SK-N-SH (cell line): ENCODE measurements around the gene SLC10A7. TPM values are rescaled to one million over a fixed set of nuclear protein-coding genes. Genes with fewer than 3 reads are reported as not detected.

ENCODE experiments used
- CTCF ChIA-PET: fragments of 300-600, 350-600 bp; formaldehyde crosslinking; extraction: SDS; loops from one replicate; lab custom pipeline; 2021; lab: Yijun Ruan, JAX
- POLR2A ChIA-PET: fragments of 350-600 bp; sonication (Branson Sonifier 250); formaldehyde crosslinking; extraction: SDS; loops from one replicate; lab custom pipeline; 2020; ENCODE audit warnings: antibody characterized with exemption, inconsistent platforms; lab: Yijun Ruan, JAX
- DNase-seq: peaks from one replicate; pipeline ENCODE4 v3.0.0; 2012
- H2AFZ ChIP-seq: fragments of 200-600 bp; sonication (generic); 2 replicates; pipeline ENCODE4 v1.8.1; 2016; ENCODE audit warnings: antibody characterized with exemption, mild to moderate bottlenecking, low read depth
- H3F3A ChIP-seq: fragments of 200-600 bp; sonication (generic); replicated peaks from 2 replicates; pipeline ENCODE3; 2016; ENCODE audit warnings: antibody characterized with exemption, mild to moderate bottlenecking; ENCODE audit not compliant: insufficient read depth
- H3K27ac ChIP-seq, 2 experiments: fragments of 200-500 bp in 1 of 2; fragments of 200-600 bp in 1 of 2; sonication (Bioruptor generic) in 1 of 2; sonication (generic), shearing (Covaris generic) in 1 of 2; 2 replicates each; pipeline versions ENCODE4 v1.5.1 to v1.6.1; 2014 to 2016; ENCODE audit warnings: low read depth in 2 of 2, inconsistent platforms in 1 of 2, low read length in 1 of 2, mild to moderate bottlenecking in 1 of 2, mixed read lengths in 1 of 2
- H3K27me3 ChIP-seq: fragments of 200-600 bp; sonication (generic), shearing (Covaris generic); 2 replicates; pipeline ENCODE4 v1.6.1; 2016; ENCODE audit warnings: mixed run types; ENCODE audit not compliant: insufficient read depth
- H3K36me3 ChIP-seq, 2 experiments: fragments of 200-500 bp in 1 of 2; fragments of 200-600 bp in 1 of 2; sonication (Bioruptor generic) in 1 of 2; sonication (generic) in 1 of 2; replicated peaks in 1 of 2; 2 replicates each; pipeline versions ENCODE3 to v1.5.1; 2014 to 2016; ENCODE audit warnings: low read length in 1 of 2, mild to moderate bottlenecking in 1 of 2; ENCODE audit not compliant: insufficient read depth in 2 of 2, control insufficient read depth in 1 of 2
- H3K4me1 ChIP-seq, 2 experiments: fragments of 200-500 bp in 1 of 2; fragments of 200-600 bp in 1 of 2; sonication (Bioruptor generic) in 1 of 2; sonication (generic), shearing (Covaris generic) in 1 of 2; 2 replicates each; pipeline versions ENCODE4 v1.5.1 to v1.6.1; 2014 to 2016; ENCODE audit warnings: low read depth in 1 of 2, low read length in 1 of 2, mixed run types in 1 of 2; ENCODE audit not compliant: insufficient read depth in 2 of 2, control insufficient read depth in 1 of 2
- H3K4me2 ChIP-seq: fragments of 200-600 bp; sonication (generic), shearing (Covaris generic); 2 replicates; pipeline ENCODE4 v1.6.1; 2017; ENCODE audit warnings: mixed run types
- H3K4me3 ChIP-seq, 2 experiments: fragments of 200-500 bp in 1 of 2; fragments of 200-600 bp in 1 of 2; sonication (Bioruptor generic) in 1 of 2; sonication (generic), shearing (Covaris generic) in 1 of 2; 2 replicates each; pipeline versions ENCODE4 v1.5.1 to v1.8.1; 2014 to 2016; ENCODE audit warnings: low read depth in 2 of 2, inconsistent platforms in 1 of 2, low read length in 1 of 2, mild to moderate bottlenecking in 1 of 2, mixed read lengths in 1 of 2, moderate library complexity in 1 of 2
- H3K79me2 ChIP-seq: fragments of 200-600 bp; sonication (generic); 2 replicates; pipeline ENCODE4 v1.8.1; 2017; ENCODE audit warnings: mild to moderate bottlenecking; ENCODE audit not compliant: insufficient read depth
- H3K9ac ChIP-seq: fragments of 200-600 bp; sonication (generic); 2 replicates; pipeline ENCODE4 v1.6.1; 2017; ENCODE audit warnings: mixed run types
- H3K9me2 ChIP-seq: fragments of 200-600 bp; sonication (generic); 2 replicates; pipeline ENCODE4 v1.6.1; 2017; ENCODE audit warnings: mixed run types
- H3K9me3 ChIP-seq: fragments of 200-600 bp; sonication (generic); 2 replicates; pipeline ENCODE4 v1.6.1; 2017; ENCODE audit warnings: mixed run types, mild to moderate bottlenecking, moderate library complexity
- H4K20me1 ChIP-seq: fragments of 200-600 bp; sonication (generic); 2 replicates; pipeline ENCODE4 v1.6.1; 2017; ENCODE audit warnings: mild to moderate bottlenecking, mixed run types; ENCODE audit not compliant: insufficient read depth
- CHD2 ChIP-seq: fragments of 150-350 bp; IDR thresholded peaks from 2 replicates; pipeline ENCODE4 v1.6.1; 2018; ENCODE audit warnings: low read length; ENCODE audit not compliant: partially characterized antibody
- EP300 ChIP-seq, 2 experiments: IDR thresholded peaks; 2 replicates each; pipeline versions ENCODE4 v1.4.0 to v1.6.1; 2012; ENCODE audit warnings: borderline replicate concordance in 1 of 2, low read depth in 1 of 2, low read length in 1 of 2
- EZH2phosphoT487 ChIP-seq: fragments of 200-600 bp; sonication (generic); IDR thresholded peaks from 2 replicates; pipeline ENCODE4 v1.6.1; 2017; ENCODE audit warnings: low read depth, mixed run types, mild to moderate bottlenecking, antibody characterized with exemption, moderate library complexity, borderline replicate concordance
- FOXJ3 ChIP-seq: sonication (generic); formaldehyde crosslinking; IDR thresholded peaks from 2 replicates; pipeline ENCODE4 v1.5.1; 2020; ENCODE audit warnings: mild to moderate bottlenecking, missing genetic modification reagents
- GABPA ChIP-seq: IDR thresholded peaks from 2 replicates; pipeline ENCODE4 v1.4.0; 2012; ENCODE audit warnings: low read depth, mild to moderate bottlenecking
- GATA2 ChIP-seq: sonication (generic); formaldehyde crosslinking; IDR thresholded peaks from 2 replicates; pipeline ENCODE4 v1.5.0; 2020; ENCODE audit warnings: mild to moderate bottlenecking, missing genetic modification reagents
- MEF2A ChIP-seq: IDR thresholded peaks from 2 replicates; pipeline ENCODE4 v1.4.0; 2012; ENCODE audit warnings: low read depth, borderline replicate concordance
- MXI1 ChIP-seq: IDR thresholded peaks from 2 replicates; pipeline ENCODE4 v1.6.1; 2012; ENCODE audit warnings: mild to moderate bottlenecking, low read depth, low read length, improper control_type of control experiment
- NFIC ChIP-seq: IDR thresholded peaks from 2 replicates; pipeline ENCODE4 v1.4.0; 2012; ENCODE audit warnings: borderline replicate concordance
- NRF1 ChIP-seq: IDR thresholded peaks from 2 replicates; pipeline ENCODE4 v1.6.1; 2012; ENCODE audit warnings: low read depth, mild to moderate bottlenecking, low read length
- RCOR1 ChIP-seq: fragments of 150-350 bp; IDR thresholded peaks from 2 replicates; pipeline ENCODE4 v1.6.1; 2017; ENCODE audit warnings: antibody characterized with exemption, low read length
- RFX5 ChIP-seq: IDR thresholded peaks from 2 replicates; pipeline ENCODE4 v1.6.1; 2012; ENCODE audit warnings: mild to moderate bottlenecking, improper control_type of control experiment, low read length
- RXRA ChIP-seq: IDR thresholded peaks from 2 replicates; pipeline ENCODE4 v1.4.0; 2012; ENCODE audit warnings: low read depth, mild to moderate bottlenecking, borderline replicate concordance
- SIN3A ChIP-seq: IDR thresholded peaks from 2 replicates; pipeline ENCODE4 v1.6.1; 2012; ENCODE audit warnings: low read depth, mild to moderate bottlenecking, low read length, moderate library complexity, borderline replicate concordance
- TAF1 ChIP-seq: IDR thresholded peaks from 2 replicates; pipeline ENCODE4 v1.6.1; 2012; ENCODE audit warnings: low read depth, mild to moderate bottlenecking, low read length, moderate library complexity, borderline replicate concordance
- TEAD4 ChIP-seq: IDR thresholded peaks from 2 replicates; pipeline ENCODE4 v1.4.0; 2012; ENCODE audit warnings: mild to moderate bottlenecking, borderline replicate concordance; ENCODE audit not compliant: insufficient read depth
- USF1 ChIP-seq: IDR thresholded peaks from 2 replicates; pipeline ENCODE4 v1.4.0; 2012; ENCODE audit warnings: low read depth, borderline replicate concordance
- YY1 ChIP-seq: IDR thresholded peaks from 2 replicates; pipeline ENCODE4 v1.4.0; 2012; ENCODE audit warnings: low read depth, mild to moderate bottlenecking
- whole genome bisulfite sequencing: methylation state at CpG from one replicate; pipeline ENCODE4 v1.1.6; 2017; ENCODE audit warnings: low lambda C conversion rate; 5-methylcytosine and 5-hydroxymethylcytosine counted together
- polyA plus RNA-seq, 3 experiments: library from polyadenylated mRNA; depleted of rRNA; stranded (reverse); fragments of >200 nt; gene quantifications; 2 replicates each; pipeline ENCODE4 v1.2.3, GENCODE V29; 2012
- TF ChIP-seq, protein P1 (sequence below): IDR thresholded peaks from 2 replicates; pipeline ENCODE4; 2012

Gene SLC10A7
- polyA plus RNA-seq, 1 of the 3 experiments (the other 2 are of a cell fraction): 3.3 TPM

- Histone ChIP-seq H3K79me2 (no peaks in the 10 kb centered on the region), H3K4me1 (peaks cover 7 to 30% of the 10 kb centered on the region in 2 experiments; a peak in 2 of 4 replicates), H3K9ac (no peak overlapping the region), H3K27ac (peak overlapping the region in 1 of 2 experiments; percentile 58; a peak in 2 of 4 replicates), H3K9me2 (no peaks in the 10 kb centered on the region), H3K4me2 (no peak overlapping the region), H2AFZ (no peak overlapping the region), H4K20me1 (no peaks in the 10 kb centered on the region), H3K9me3 (no peaks in the 10 kb centered on the region), H3K36me3 (no peaks in the 10 kb centered on the region), H3F3A (peaks cover 12% of the 10 kb centered on the region), H3K27me3 (no peaks in the 10 kb centered on the region), H3K4me3 (no peak overlapping the region)
- POLR2A ChIA-PET: no interaction called here
- WGBS: 71% methylated on average over 4 of the region's 4 CpGs
- CTCF ChIA-PET: no interaction called here
- TF ChIP-seq FOXJ3: no peak
- no peak for DNase-seq
Measured at GRCh38 chr4:146436423-146437162, 85.1 kb downstream of the SLC10A7 start.

GRCh38 chr4:146435962-146436361 lies 85.8 kb downstream of the SLC10A7 start:
- ChIA-PET CTCF (no interaction called here), POLR2A (no interaction called here)
- Histone ChIP-seq H3F3A (peaks cover 12% of the 10 kb centered on the region), H3K4me3 (no peak overlapping the region), H3K27ac (peak overlapping the region in 1 of 2 experiments; percentile 58; a peak in 2 of 4 replicates), H3K27me3 (no peaks in the 10 kb centered on the region), H3K4me2 (no peak overlapping the region), H3K9me3 (no peaks in the 10 kb centered on the region), H2AFZ (no peak overlapping the region), H4K20me1 (no peaks in the 10 kb centered on the region), H3K36me3 (no peaks in the 10 kb centered on the region), H3K4me1 (peaks cover 7 to 30% of the 10 kb centered on the region in 2 experiments; a peak in 2 of 4 replicates), H3K9me2 (no peaks in the 10 kb centered on the region), H3K79me2 (no peaks in the 10 kb centered on the region), H3K9ac (no peak overlapping the region)
- TF ChIP-seq RCOR1 (peak; percentile 74; the same call in 1 of the 2 replicates), GATA2 (CRISPR knock-in tag) (no peak), EP300 (IDR thresholded peaks at IDR 0.05; ENCODE audit: borderline replicate concordance in 1 of 2, low read depth in 1 of 2, low read length in 1 of 2) (peak in 1 of 2 experiments; percentile 80; a peak in 2 of 4 replicates), EZH2phosphoT487 (no peak), CHD2 (peak; percentile 36), RXRA (no peak), RFX5 (no peak)
- TF ChIP-seq, protein P1, sequence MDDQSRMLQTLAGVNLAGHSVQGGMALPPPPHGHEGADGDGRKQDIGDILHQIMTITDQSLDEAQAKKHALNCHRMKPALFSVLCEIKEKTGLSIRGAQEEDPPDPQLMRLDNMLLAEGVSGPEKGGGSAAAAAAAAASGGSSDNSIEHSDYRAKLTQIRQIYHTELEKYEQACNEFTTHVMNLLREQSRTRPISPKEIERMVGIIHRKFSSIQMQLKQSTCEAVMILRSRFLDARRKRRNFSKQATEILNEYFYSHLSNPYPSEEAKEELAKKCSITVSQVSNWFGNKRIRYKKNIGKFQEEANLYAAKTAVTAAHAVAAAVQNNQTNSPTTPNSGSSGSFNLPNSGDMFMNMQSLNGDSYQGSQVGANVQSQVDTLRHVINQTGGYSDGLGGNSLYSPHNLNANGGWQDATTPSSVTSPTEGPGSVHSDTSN: no peak
- peak; percentile 19 for DNase-seq

- Histone ChIP-seq H3K27ac (no peak overlapping the region), H3K9ac (no peak overlapping the region), H4K20me1 (no peaks in the 10 kb centered on the region), H3K79me2 (no peaks in the 10 kb centered on the region), H3K27me3 (no peaks in the 10 kb centered on the region), H3K9me3 (no peaks in the 10 kb centered on the region), H3K36me3 (no peaks in the 10 kb centered on the region), H3K4me3 (no peak overlapping the region), H3K4me2 (no peak overlapping the region), H2AFZ (no peak overlapping the region), H3K9me2 (no peaks in the 10 kb centered on the region), H3K4me1 (peaks cover 7 to 11% of the 10 kb centered on the region in 2 experiments; a peak in 2 of 4 replicates), H3F3A (peaks cover 12% of the 10 kb centered on the region)
- WGBS: 95% methylated on average over 2 of the region's 2 CpGs
- CTCF ChIA-PET: no interaction called here
- DNase-seq: no peak
- POLR2A ChIA-PET: no interaction called here
- TF ChIP-seq, protein P1: no peak
- TF ChIP-seq TEAD4 (no peak), TAF1 (no peak), NFIC (no peak), SIN3A (no peak), USF1 (no peak), GABPA (no peak), MXI1 (no peak), MEF2A (no peak), EZH2phosphoT487 (no peak), RXRA (no peak), NRF1 (no peak), YY1 (no peak)
Measured at GRCh38 chr4:146432065-146432464, 89.7 kb downstream of the SLC10A7 start.
